Stimulated activated CD8-positive, alpha-beta memory T cell treated with anti-CD3 and anti-CD28 coated beads, Interleukin-4, amount 100 ng/mL, for 48 hours (primary cell): ENCODE measurements around the gene BMP8A.

ENCODE experiments used
- DNase-seq: peaks from one replicate; pipeline ENCODE4 v3.0.0-alpha.2; 2020

The BMP8A gene

GRCh38 chr1:39573736-39574624 lies 82.5 kb downstream of the BMP8A start:
- DNase-seq, result no peak

GRCh38 chr1:39574646-39575045 lies 83.2 kb downstream of the BMP8A start:
- no peak for DNase-seq
